GM23248 (cell line): ENCODE data around the gene KIF5B. TPM values are rescaled to one million over a fixed set of nuclear protein-coding genes. Genes with fewer than 3 reads are reported as not detected.
"Not testable (repeated sequence)": the region's sequence is repeated elsewhere in the genome, so short reads cannot be mapped to it uniquely, and the experiment has no call there.

ENCODE experiments used
- DNase-seq: peaks from one replicate; pipeline ENCODE4 v3.0.0-alpha.2; 2015
- H2AFZ ChIP-seq: fragments of 200-600 bp; sonication (generic); 2 replicates; pipeline ENCODE4 v1.6.1; 2016; ENCODE audit warnings: antibody characterized with exemption
- H3F3A ChIP-seq: fragments of 200-600 bp; sonication (generic); 2 replicates; pipeline ENCODE4 v1.6.1; 2016; ENCODE audit warnings: mild to moderate bottlenecking, antibody characterized with exemption, mixed run types; ENCODE audit not compliant: insufficient read depth
- H3K27ac ChIP-seq: fragments of 200-600 bp; sonication (generic); 2 replicates; pipeline ENCODE4 v1.5.1; 2016; ENCODE audit warnings: mild to moderate bottlenecking
- H3K27me3 ChIP-seq: fragments of 200-600 bp; sonication (generic); replicated peaks from 2 replicates; pipeline ENCODE4 v1.6.1; 2016; ENCODE audit warnings: mild to moderate bottlenecking; ENCODE audit not compliant: insufficient read depth
- H3K36me3 ChIP-seq: fragments of 200-600 bp; sonication (generic); 2 replicates; pipeline ENCODE4 v1.6.1; 2016; ENCODE audit warnings: low read depth, mild to moderate bottlenecking
- H3K4me1 ChIP-seq: fragments of 200-600 bp; sonication (generic); 2 replicates; pipeline ENCODE4 v1.6.1; 2016; ENCODE audit warnings: mild to moderate bottlenecking; ENCODE audit not compliant: insufficient read depth
- H3K4me2 ChIP-seq: fragments of 200-600 bp; sonication (generic); one replicate; pipeline ENCODE4 v1.6.1; 2016; ENCODE audit warnings: mild to moderate bottlenecking; ENCODE audit not compliant: unreplicated experiment
- H3K4me3 ChIP-seq: fragments of 200-600 bp; sonication (generic); 2 replicates; pipeline ENCODE4 v1.5.1; 2016; ENCODE audit warnings: mild to moderate bottlenecking
- H3K79me2 ChIP-seq: fragments of 200-600 bp; sonication (generic); 2 replicates; pipeline ENCODE4 v1.6.1; 2016; ENCODE audit warnings: mild to moderate bottlenecking; ENCODE audit not compliant: insufficient read depth
- H3K9ac ChIP-seq: fragments of 200-600 bp; sonication (generic); 2 replicates; pipeline ENCODE4 v1.6.1; 2016; ENCODE audit warnings: mild to moderate bottlenecking
- H3K9me2 ChIP-seq: fragments of 200-600 bp; sonication (generic); 2 replicates; pipeline ENCODE4 v1.6.1; 2016; ENCODE audit warnings: mixed run types, mild to moderate bottlenecking, moderate library complexity; ENCODE audit not compliant: insufficient read depth
- H3K9me3 ChIP-seq: fragments of 200-600 bp; sonication (generic); one replicate; pipeline ENCODE4 v1.6.1; 2017; ENCODE audit warnings: low read depth
- H4K20me1 ChIP-seq: fragments of 200-600 bp; sonication (generic); 2 replicates; pipeline ENCODE4 v1.6.0; 2016; ENCODE audit not compliant: insufficient read depth
- EZH2 ChIP-seq: fragments of 200-600 bp; sonication (generic); IDR thresholded peaks from 2 replicates; pipeline ENCODE4 v1.6.1; 2018; ENCODE audit warnings: antibody characterized with exemption, mild to moderate bottlenecking; ENCODE audit not compliant: insufficient read depth, poor library complexity, severe bottlenecking
- EZH2phosphoT487 ChIP-seq: fragments of 200-600 bp; sonication (generic); IDR thresholded peaks from 2 replicates; pipeline ENCODE4 v1.6.1; 2018; ENCODE audit warnings: antibody characterized with exemption, moderate library complexity, mild to moderate bottlenecking, low read depth; ENCODE audit not compliant: insufficient read depth
- WGBS, 2 experiments: methylation state at CpG; one replicate each; pipeline ENCODE4 v1.1.6; 2015 to 2017; ENCODE audit warnings: low lambda C conversion rate in 2 of 2, low coverage in 1 of 2; ENCODE audit errors: missing lambda C conversion rate in 2 of 2; 5-methylcytosine and 5-hydroxymethylcytosine counted together
- in situ Hi-C: fragments of 300-500 bp; cut with MboI; formaldehyde crosslinking; loops from 2 replicates; pipeline ENCODE4 v1.15.0; 2020
- polyA plus RNA-seq: library from polyadenylated mRNA; unstranded; fragments of >200 nt; fragmentation: Nextera tagmentation; extraction: Ambion mirVana; gene quantifications from 2 replicates; pipeline ENCODE4 v1.2.1, GENCODE V29; 2016
- total RNA-seq: library from RNA; depleted of rRNA; stranded (reverse); fragments of >200 nt; shearing (Covaris generic); gene quantifications from 2 replicates; pipeline ENCODE4 v1.2.3, GENCODE V29; 2014

KIF5B gene
- total and polyA plus RNA-seq, 2 experiments from 2014 or later = 81.5 to 133 TPM

DNA sequence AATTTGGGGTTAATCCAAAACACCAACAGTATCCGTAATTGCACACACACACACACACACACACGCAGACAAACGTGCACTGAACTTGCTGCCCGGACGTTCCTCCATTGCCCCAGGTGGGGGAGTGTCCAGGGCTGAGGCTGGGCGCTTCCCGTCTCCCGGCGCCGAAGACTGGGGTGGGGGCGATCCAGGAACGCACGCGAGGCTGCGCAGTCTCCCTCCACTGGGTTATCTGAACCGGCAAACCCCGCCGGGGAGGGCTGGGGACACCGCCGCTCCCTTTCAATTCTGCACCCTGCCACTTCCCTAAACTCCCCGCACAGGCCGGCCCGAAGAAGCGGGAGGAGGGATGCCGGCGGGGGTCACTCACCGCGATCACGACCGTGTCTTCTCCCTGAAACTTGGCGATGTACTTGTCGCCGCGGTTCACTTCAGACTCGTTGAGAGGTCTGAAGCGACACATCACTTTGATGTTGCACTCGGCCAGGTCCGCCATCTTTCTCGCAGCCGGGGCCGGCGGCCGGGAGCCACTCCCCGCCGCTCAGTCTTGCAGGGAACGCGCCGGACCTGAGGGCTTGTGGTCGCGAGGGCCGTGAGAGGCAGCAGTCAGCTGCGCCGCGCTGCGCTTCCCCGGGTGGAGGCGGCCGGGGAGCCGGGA, 618 bp downstream of the KIF5B start:
- Histone ChIP-seq H3F3A (peaks cover 30% of the 10 kb centered on the region), H3K9ac (peak overlapping the region; percentile 89), H3K79me2 (peaks cover 56% of the 10 kb centered on the region), H3K27ac (peak overlapping the region; percentile 80), H3K4me3 (peak overlapping the region; percentile 93), H3K9me3 (no peaks in the 10 kb centered on the region), H2AFZ (peak overlapping the region; percentile 97), H3K36me3 (no peaks in the 10 kb centered on the region), H3K9me2 (no peaks in the 10 kb centered on the region), H3K27me3 (no peaks in the 10 kb centered on the region), H3K4me1 (peaks cover 40% of the 10 kb centered on the region), H3K4me2 (peak overlapping the region; percentile 97), H4K20me1 (peaks cover 41% of the 10 kb centered on the region; the same call in 1 of the 2 replicates)
- 1 to 2% methylated on average over 41 to 59 of the region's 59 CpGs for WGBS, 2 experiments
- TF ChIP-seq EZH2 (no peak), EZH2phosphoT487 (no peak)
- DNase-seq = peak; percentile 74
- in situ Hi-C loops = no loop called here

DNA sequence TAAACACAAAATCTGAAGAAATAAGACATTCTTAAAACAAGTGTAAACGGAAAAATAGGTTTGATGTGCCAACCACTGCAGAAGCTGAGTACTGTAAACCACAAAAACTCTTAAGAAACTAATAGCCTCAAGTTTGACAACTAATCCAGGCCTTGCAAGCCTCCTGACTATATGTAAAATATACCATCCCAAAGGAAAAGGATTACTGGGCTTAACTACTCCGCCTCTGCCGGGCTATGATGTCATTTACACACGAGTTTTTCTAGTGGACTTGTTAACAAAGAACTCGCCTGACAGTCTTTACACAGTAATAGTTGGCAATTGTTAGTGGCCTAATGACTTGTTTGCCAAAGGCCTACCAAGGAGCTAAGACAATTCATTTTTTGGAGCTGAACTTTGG, 2.1 kb downstream of the KIF5B start:
- Histone ChIP-seq H2AFZ (no peak overlapping the region), H3K9me2 (no peaks in the 10 kb centered on the region), H3K4me1 (peaks cover 55% of the 10 kb centered on the region), H3K4me3 (peak overlapping the region; percentile 93), H3K9me3 (no peaks in the 10 kb centered on the region), H3K79me2 (peaks cover 71% of the 10 kb centered on the region), H3K36me3 (no peaks in the 10 kb centered on the region), H3K27me3 (no peaks in the 10 kb centered on the region), H3K9ac (peak overlapping the region; percentile 89), H3K4me2 (peak overlapping the region; percentile 97), H3K27ac (peak overlapping the region; percentile 80), H4K20me1 (peaks cover 48% of the 10 kb centered on the region), H3F3A (peaks cover 43% of the 10 kb centered on the region)
- TF ChIP-seq EZH2 (no peak), EZH2phosphoT487 (no peak)
- peak; percentile 75 for DNase-seq
- WGBS, 2 experiments = 1 to 2% methylated on average over 5 of the region's 5 CpGs
- in situ Hi-C loops = no loop called here

DNA sequence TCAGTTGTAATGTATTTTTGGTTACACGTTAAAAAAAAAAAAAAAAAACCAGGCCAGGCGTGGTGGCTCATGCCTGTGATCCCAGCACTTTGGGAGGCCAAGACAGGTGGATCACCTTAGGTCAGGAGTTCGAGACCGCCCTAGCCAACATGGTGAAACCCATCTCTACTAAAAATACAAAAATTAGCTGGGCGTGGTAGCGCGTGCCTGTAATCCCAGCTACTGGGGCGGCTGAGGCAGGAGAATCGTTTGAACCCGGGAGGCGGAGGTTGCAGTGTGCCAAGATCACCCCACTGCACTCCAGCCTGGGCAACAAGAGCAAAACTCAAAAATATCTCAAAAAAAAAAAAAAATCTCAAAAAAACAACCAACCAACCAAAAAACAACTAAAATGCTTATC, 2.8 kb downstream of the KIF5B start:
- in situ Hi-C loops, DNase-seq, H2AFZ ChIP-seq, H3K27me3 ChIP-seq, H3K9me2 ChIP-seq, H3K9me3 ChIP-seq, H3K36me3 ChIP-seq: not testable (repeated sequence)
- peak overlapping the region; percentile 80 for H3K27ac ChIP-seq
- peaks cover 62% of the 10 kb centered on the region for H3K4me1 ChIP-seq
- peak overlapping the region; percentile 93 for H3K4me3 ChIP-seq
- H3K4me2 ChIP-seq = peak overlapping the region; percentile 97
- H3K79me2 ChIP-seq = peaks cover 78% of the 10 kb centered on the region
- peaks cover 46% of the 10 kb centered on the region for H3F3A ChIP-seq
- H3K9ac ChIP-seq = peak overlapping the region; percentile 89
- 89 to 93% methylated on average over 11 of the region's 11 CpGs for WGBS, 2 experiments
- H4K20me1 ChIP-seq = peaks cover 52% of the 10 kb centered on the region

DNA sequence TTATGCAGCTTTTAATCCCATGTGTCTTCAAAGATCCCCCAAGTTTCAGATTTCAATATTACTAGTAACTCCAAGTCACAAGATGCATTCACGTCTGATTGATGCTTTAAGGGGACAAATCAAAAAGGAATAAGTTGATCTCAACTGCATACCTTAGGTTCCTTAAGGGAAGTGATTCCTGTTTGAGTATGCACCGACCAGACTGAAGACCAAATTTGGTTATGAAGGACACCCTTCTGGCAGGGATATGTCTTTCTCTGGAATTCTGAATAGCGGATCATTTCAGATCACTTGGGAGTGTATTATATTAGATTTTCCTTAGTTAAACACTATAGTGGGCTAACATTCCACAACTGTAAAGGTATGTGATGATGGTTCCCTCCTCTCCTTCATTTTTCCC, 4.3 kb downstream of the KIF5B start:
- H3K27ac ChIP-seq = no peak overlapping the region
- WGBS, 2 experiments = 48 to 53% methylated on average over 3 of the region's 3 CpGs
- peaks cover 46% of the 10 kb centered on the region for H3F3A ChIP-seq
- peak overlapping the region; percentile 38 for H3K4me2 ChIP-seq
- no peaks in the 10 kb centered on the region for H3K9me2 ChIP-seq
- no peak overlapping the region for H3K9ac ChIP-seq
- no peaks in the 10 kb centered on the region for H3K27me3 ChIP-seq
- in situ Hi-C loops = no loop called here
- H2AFZ ChIP-seq = no peak overlapping the region
- H3K4me3 ChIP-seq = peak overlapping the region; percentile 93
- no peak for DNase-seq
- H3K36me3 ChIP-seq = peaks cover 12% of the 10 kb centered on the region
- H4K20me1 ChIP-seq = peaks cover 56% of the 10 kb centered on the region
- peaks cover 70% of the 10 kb centered on the region for H3K4me1 ChIP-seq
- no peaks in the 10 kb centered on the region for H3K9me3 ChIP-seq
- peaks cover 93% of the 10 kb centered on the region for H3K79me2 ChIP-seq
- no peak for TF ChIP-seq EZH2
- no peak for TF ChIP-seq EZH2phosphoT487

DNA sequence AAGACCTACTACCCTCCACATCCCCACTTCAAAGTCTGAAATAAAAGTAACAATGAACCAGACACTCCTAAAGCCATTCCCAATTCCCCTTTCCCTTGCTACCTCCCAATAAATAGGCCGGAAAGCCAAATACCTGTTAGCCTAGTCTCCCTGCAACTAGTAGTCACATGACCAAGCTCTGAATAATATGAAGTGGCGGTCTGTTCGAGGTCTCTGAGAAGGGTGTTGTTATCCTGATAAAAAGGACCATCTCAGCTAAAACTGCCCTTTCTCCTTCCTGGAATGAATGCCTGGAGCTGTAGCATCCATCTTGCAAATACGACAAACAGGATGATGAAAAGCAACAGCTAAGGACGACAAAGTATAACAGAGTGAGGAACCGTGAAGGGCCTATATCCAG, 6.0 kb downstream of the KIF5B start:
- Histone ChIP-seq H3F3A (peaks cover 57% of the 10 kb centered on the region), H3K9ac (no peak overlapping the region), H3K27me3 (no peaks in the 10 kb centered on the region), H3K4me1 (peaks cover 67% of the 10 kb centered on the region), H3K36me3 (peaks cover 30% of the 10 kb centered on the region), H4K20me1 (peaks cover 56% of the 10 kb centered on the region), H3K9me3 (no peaks in the 10 kb centered on the region), H3K4me3 (no peak overlapping the region), H3K79me2 (peaks cover 100% of the 10 kb centered on the region), H3K9me2 (no peaks in the 10 kb centered on the region), H3K4me2 (no peak overlapping the region), H2AFZ (no peak overlapping the region), H3K27ac (peak overlapping the region; percentile 43; the same call in 1 of the 2 replicates)
- no peak for DNase-seq
- in situ Hi-C loops = no loop called here
- TF ChIP-seq EZH2 (no peak), EZH2phosphoT487 (no peak)
- 97 to 98% methylated on average over 6 of the region's 6 CpGs for WGBS, 2 experiments
